DMS114 treated with DMSO at 0.1 percent for 48 hours (cell line): ENCODE results near the gene GRM7.
"Not testable (repeated sequence)": the region's sequence is repeated elsewhere in the genome, so short reads cannot be mapped to it uniquely, and the experiment has no call there.

Source experiments
- DNase-seq: peaks from one replicate; lab custom pipeline; 2025; ENCODE audit not compliant: unreplicated experiment; lab: John Stamatoyannopoulos, UW

The GRM7 gene

GRCh38 chr3:6860954-6861624, at the start of gene GRM7:
Gene GRM7, plus strand, starts transcription at chr3:6861115.
- DNase-seq: no peak

GRCh38 chr3:6821411-6821810, 39.5 kb upstream of the GRM7 start:
- no peak for DNase-seq

- no peak for DNase-seq
These were observed 35.4 kb upstream of the GRM7 start for GRCh38 chr3:6825524-6825923.

GRCh38 chr3:6827453-6827852, 33.5 kb upstream of the GRM7 start:
- DNase-seq: no peak

GRCh38 chr3:6844723-6845122, 16.2 kb upstream of the GRM7 start:
- no peak for DNase-seq

GRCh38 chr3:6854184-6854583, 6.7 kb upstream of the GRM7 start:
- DNase-seq: no peak

- no peak for DNase-seq
These were observed 3.4 kb upstream of the GRM7 start for GRCh38 chr3:6857510-6857909.

- no peak for DNase-seq
These were observed 564 bp upstream of the GRM7 start for GRCh38 chr3:6860149-6860953.

- no peak for DNase-seq
These were observed 698 bp downstream of the GRM7 start for GRCh38 chr3:6861625-6862000.

GRCh38 chr3:6862041-6862879, 1.3 kb downstream of the GRM7 start:
- no peak for DNase-seq

- DNase-seq: no peak
These were observed 1.9 kb downstream of the GRM7 start for GRCh38 chr3:6862880-6863195.

GRCh38 chr3:6867269-6867668, 6.4 kb downstream of the GRM7 start:
- no peak for DNase-seq

GRCh38 chr3:6878731-6879130, 17.8 kb downstream of the GRM7 start:
- DNase-seq: no peak

GRCh38 chr3:6912240-6912639, 51.3 kb downstream of the GRM7 start:
- DNase-seq: no peak

- DNase-seq: no peak
These were observed 55.0 kb downstream of the GRM7 start for GRCh38 chr3:6915898-6916297.

- DNase-seq: no peak
These were observed 60.2 kb downstream of the GRM7 start for GRCh38 chr3:6921066-6921465.

GRCh38 chr3:6921876-6922275, 61.0 kb downstream of the GRM7 start:
- no peak for DNase-seq

- no peak for DNase-seq
These were observed 67.1 kb downstream of the GRM7 start for GRCh38 chr3:6928064-6928463.

GRCh38 chr3:6929918-6930317, 69.0 kb downstream of the GRM7 start:
- DNase-seq: no peak

- not testable (repeated sequence) for DNase-seq
These were observed 74.5 kb downstream of the GRM7 start for GRCh38 chr3:6935418-6935817.

- DNase-seq: no peak
These were observed 75.1 kb downstream of the GRM7 start for GRCh38 chr3:6935970-6936369.

GRCh38 chr3:6962801-6963200, 101.9 kb downstream of the GRM7 start:
- DNase-seq: no peak
